IMR-90 (cell line): Measurements from ENCODE around the gene GPT2.

Source experiments
- BHLHE40 ChIP-seq: fragments of 150-350 bp; IDR thresholded peaks from 2 replicates; pipeline ENCODE4 v1.6.1; 2016; ENCODE audit warnings: mild to moderate bottlenecking, low read depth, low read length
- CTCF ChIP-seq: conservative IDR thresholded peaks from 2 replicates; pipeline ENCODE4 v1.5.1; 2012; ENCODE audit warnings: mild to moderate bottlenecking, low read depth, low read length, improper control_type of control experiment
- FOS ChIP-seq: fragments of 150-350 bp; IDR thresholded peaks from 2 replicates; pipeline ENCODE4 v1.6.1; 2016; ENCODE audit warnings: low read depth, low read length
- POLR2A ChIP-seq: IDR thresholded peaks from 2 replicates; pipeline ENCODE4 v1.6.1; 2012; ENCODE audit warnings: mild to moderate bottlenecking, low read depth, low read length
- RAD21 ChIP-seq: IDR thresholded peaks from 2 replicates; pipeline ENCODE4 v1.6.1; 2012; ENCODE audit warnings: low read length, improper control_type of control experiment
- RCOR1 ChIP-seq: IDR thresholded peaks from 2 replicates; pipeline ENCODE4 v1.6.1; 2012; ENCODE audit warnings: mild to moderate bottlenecking, low read length, improper control_type of control experiment; ENCODE audit not compliant: insufficient replicate concordance
- RFX5 ChIP-seq: IDR thresholded peaks from 2 replicates; pipeline ENCODE4 v1.8.0; 2012; ENCODE audit warnings: low read depth, mild to moderate bottlenecking, low read length, moderate library complexity

- TF ChIP-seq RCOR1 (no peak), CTCF (no peak), RAD21 (no peak), POLR2A (no peak), RFX5 (no peak), BHLHE40 (no peak), FOS (no peak)
Measured at GRCh38 chr16:46926470-46927225, 42.5 kb downstream of the GPT2 start.
